GM12878 (cell line): ENCODE data around the gene MYO1E. TPM values are rescaled to one million over a fixed set of nuclear protein-coding genes. Genes with fewer than 3 reads are reported as not detected.

Experiments
- CBFB ChIP-seq: IDR thresholded peaks from 2 replicates; pipeline ENCODE4 v1.6.1; 2016; ENCODE audit warnings: antibody characterized with exemption, low read depth
- CHD1 ChIP-seq: IDR thresholded peaks from 2 replicates; pipeline ENCODE4 v1.6.1; 2012; ENCODE audit warnings: low read depth, low read length, improper control_type of control experiment
- CHD4 ChIP-seq: fragments of 200-600 bp; sonication (generic); IDR thresholded peaks from 2 replicates; pipeline ENCODE4 v1.6.1; 2016; ENCODE audit warnings: mild to moderate bottlenecking
- DPF2 ChIP-seq: fragments of 450-650 bp; IDR thresholded peaks from 2 replicates; pipeline ENCODE4 v1.6.1; 2017; ENCODE audit warnings: mild to moderate bottlenecking
- E2F8 ChIP-seq: fragments of 450-650 bp; IDR thresholded peaks from 2 replicates; pipeline ENCODE4 v1.6.1; 2018; ENCODE audit warnings: mild to moderate bottlenecking, low read depth, moderate library complexity; ENCODE audit not compliant: partially characterized antibody
- ETV6 ChIP-seq, 2 experiments: fragments of 450-650 bp in 1 of 2; IDR thresholded peaks in 1 of 2; conservative IDR thresholded peaks in 1 of 2; 2 replicates each; pipeline ENCODE4 v1.6.1; 2014; ENCODE audit warnings: antibody characterized with exemption in 1 of 2, borderline replicate concordance in 1 of 2, low read depth in 1 of 2, mild to moderate bottlenecking in 1 of 2, moderate library complexity in 1 of 2
- HCFC1 ChIP-seq: fragments of 150-350 bp; IDR thresholded peaks from 2 replicates; pipeline ENCODE4 v1.6.1; 2014; ENCODE audit warnings: low read length
- IKZF1 ChIP-seq: fragments of 450-650 bp; conservative IDR thresholded peaks from 2 replicates; pipeline ENCODE4 v1.6.1; 2017; ENCODE audit warnings: antibody characterized with exemption, mild to moderate bottlenecking
- MEF2B ChIP-seq: fragments of 450-650 bp; IDR thresholded peaks from 2 replicates; pipeline ENCODE4 v1.6.1; 2018; ENCODE audit warnings: mild to moderate bottlenecking, moderate library complexity; ENCODE audit not compliant: partially characterized antibody, poor library complexity, severe bottlenecking
- NR2C2 ChIP-seq: IDR thresholded peaks from 2 replicates; pipeline ENCODE4 v1.6.1; 2011; ENCODE audit warnings: borderline replicate concordance, low read depth; ENCODE audit not compliant: control insufficient read depth, insufficient read length
- PAX5 ChIP-seq: IDR thresholded peaks from 2 replicates; pipeline ENCODE4 v1.6.1; 2011; ENCODE audit warnings: low read depth, low read length, borderline replicate concordance
- PAX8 ChIP-seq: fragments of 450-650 bp; IDR thresholded peaks from 2 replicates; pipeline ENCODE4 v1.6.1; 2017; ENCODE audit warnings: mild to moderate bottlenecking, moderate library complexity
- SMAD1 ChIP-seq: fragments of 450-650 bp; IDR thresholded peaks from 2 replicates; pipeline ENCODE4 v1.6.1; 2018; ENCODE audit warnings: mild to moderate bottlenecking, low read depth; ENCODE audit not compliant: partially characterized antibody
- SMC3 ChIP-seq: IDR thresholded peaks from 2 replicates; pipeline ENCODE4 v1.6.1; 2011; ENCODE audit warnings: low read length, improper control_type of control experiment, borderline replicate concordance
- SP1 ChIP-seq: IDR thresholded peaks from one replicate; pipeline ENCODE4 v1.6.1; 2011; ENCODE audit warnings: low read depth, low read length
- SUZ12 ChIP-seq: fragments of 200-600 bp; sonication (generic); IDR thresholded peaks from one replicate; pipeline ENCODE4 v1.6.1; 2018; ENCODE audit warnings: antibody characterized with exemption, mild to moderate bottlenecking; ENCODE audit not compliant: unreplicated experiment
- TARDBP ChIP-seq: IDR thresholded peaks from 2 replicates; pipeline ENCODE4 v1.6.1; 2016; ENCODE audit warnings: borderline replicate concordance
- TCF12 ChIP-seq: IDR thresholded peaks from 2 replicates; pipeline ENCODE4 v1.6.1; 2011; ENCODE audit warnings: low read depth, mild to moderate bottlenecking, low read length
- ZNF384 ChIP-seq: IDR thresholded peaks from 2 replicates; pipeline ENCODE4 v1.6.1; 2012; ENCODE audit warnings: low read depth, mild to moderate bottlenecking, low read length, improper control_type of control experiment, borderline replicate concordance
- ZNF622 ChIP-seq: fragments of 450-650 bp; IDR thresholded peaks from 2 replicates; pipeline ENCODE4 v1.6.1; 2017; ENCODE audit warnings: mild to moderate bottlenecking, inconsistent platforms
- polyA plus RNA-seq, 11 experiments: library from polyadenylated mRNA; depleted of rRNA in 4 of 11; unstranded in 6 of 11; stranded (reverse) in 5 of 11; fragments of >200 nt; fragmentation: Nextera tagmentation in 4 of 11; fragmentation: Illumina TruSeq in 1 of 11; extraction: Ambion mirVana in 4 of 11; extraction: Trizol in 1 of 11; gene quantifications; 1 replicate in 1 of 11; 2 replicates in 10 of 11; pipeline versions ENCODE4 v1.2.1 to v1.2.3, GENCODE V29; 2011 to 2016; ENCODE audit warnings: inconsistent platforms in 2 of 11, missing spikeins in 2 of 11, low read depth in 1 of 11
- total RNA-seq, 4 experiments: library from RNA; depleted of rRNA in 3 of 4; stranded (reverse); fragments of >200 nt in 3 of 4; fragmentation: Illumina TruSeq in 1 of 4; extraction: Trizol in 1 of 4; gene quantifications; 2 replicates each; pipeline versions ENCODE4 v1.2.1 to v1.2.3, GENCODE V29; 2013 to 2021
- TF ChIP-seq, protein P1 (sequence below): fragments of 450-650 bp; IDR thresholded peaks from 2 replicates; pipeline ENCODE4 v1.6.1; 2016; ENCODE audit warnings: mild to moderate bottlenecking
- TF ChIP-seq, protein P2 (sequence below): fragments of 450-650 bp; IDR thresholded peaks from 2 replicates; pipeline ENCODE4 v1.6.1; 2017; ENCODE audit warnings: mild to moderate bottlenecking, moderate library complexity
- TF ChIP-seq, protein P3 (sequence below): IDR thresholded peaks from 2 replicates; pipeline ENCODE4 v1.6.1; 2012; ENCODE audit warnings: low read depth, low read length, improper control_type of control experiment

Gene MYO1E
- total and polyA plus RNA-seq, 10 of the 15 experiments (the other 5 are each of a cell fraction or from before 2014, with no cell fraction given), result 10.3 to 266 (median 64.9) TPM

GRCh38 chr15:59304034-59304795 is 68.5 kb downstream of the MYO1E start (continued):
- TF ChIP-seq E2F8 (no peak), CBFB (no peak), MEF2B (peak; percentile 20), PAX8 (no peak), SMAD1 (peak; percentile 6), HCFC1 (no peak), PAX5 (0 out of 2 replicates have a peak, but pooled peaks have one; percentile 38), TCF12 (no peak), CHD1 (no peak), NR2C2 (no peak), SP1 (no peak), ETV6 (conservative IDR thresholded peaks at IDR 0.05 in 1 of 2, IDR thresholded peaks at IDR 0.05 in 1 of 2; ENCODE audit: borderline replicate concordance in 1 of 2, low read depth in 1 of 2) (no peak; a peak in 1 of 4 replicates), DPF2 (0 out of 2 replicates have a peak, but pooled peaks have one; percentile 39), CHD4 (no peak), ZNF384 (no peak), TARDBP (no peak), SUZ12 (no peak), ZNF622 (no peak), IKZF1 (peak; percentile 60; the same call in 1 of the 2 replicates), SMC3 (no peak)
- TF ChIP-seq, protein P1, sequence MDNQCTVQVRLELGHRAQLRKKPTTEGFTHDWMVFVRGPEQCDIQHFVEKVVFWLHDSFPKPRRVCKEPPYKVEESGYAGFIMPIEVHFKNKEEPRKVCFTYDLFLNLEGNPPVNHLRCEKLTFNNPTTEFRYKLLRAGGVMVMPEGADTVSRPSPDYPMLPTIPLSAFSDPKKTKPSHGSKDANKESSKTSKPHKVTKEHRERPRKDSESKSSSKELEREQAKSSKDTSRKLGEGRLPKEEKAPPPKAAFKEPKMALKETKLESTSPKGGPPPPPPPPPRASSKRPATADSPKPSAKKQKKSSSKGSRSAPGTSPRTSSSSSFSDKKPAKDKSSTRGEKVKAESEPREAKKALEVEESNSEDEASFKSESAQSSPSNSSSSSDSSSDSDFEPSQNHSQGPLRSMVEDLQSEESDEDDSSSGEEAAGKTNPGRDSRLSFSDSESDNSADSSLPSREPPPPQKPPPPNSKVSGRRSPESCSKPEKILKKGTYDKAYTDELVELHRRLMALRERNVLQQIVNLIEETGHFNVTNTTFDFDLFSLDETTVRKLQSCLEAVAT, result no peak
- TF ChIP-seq, protein P2, sequence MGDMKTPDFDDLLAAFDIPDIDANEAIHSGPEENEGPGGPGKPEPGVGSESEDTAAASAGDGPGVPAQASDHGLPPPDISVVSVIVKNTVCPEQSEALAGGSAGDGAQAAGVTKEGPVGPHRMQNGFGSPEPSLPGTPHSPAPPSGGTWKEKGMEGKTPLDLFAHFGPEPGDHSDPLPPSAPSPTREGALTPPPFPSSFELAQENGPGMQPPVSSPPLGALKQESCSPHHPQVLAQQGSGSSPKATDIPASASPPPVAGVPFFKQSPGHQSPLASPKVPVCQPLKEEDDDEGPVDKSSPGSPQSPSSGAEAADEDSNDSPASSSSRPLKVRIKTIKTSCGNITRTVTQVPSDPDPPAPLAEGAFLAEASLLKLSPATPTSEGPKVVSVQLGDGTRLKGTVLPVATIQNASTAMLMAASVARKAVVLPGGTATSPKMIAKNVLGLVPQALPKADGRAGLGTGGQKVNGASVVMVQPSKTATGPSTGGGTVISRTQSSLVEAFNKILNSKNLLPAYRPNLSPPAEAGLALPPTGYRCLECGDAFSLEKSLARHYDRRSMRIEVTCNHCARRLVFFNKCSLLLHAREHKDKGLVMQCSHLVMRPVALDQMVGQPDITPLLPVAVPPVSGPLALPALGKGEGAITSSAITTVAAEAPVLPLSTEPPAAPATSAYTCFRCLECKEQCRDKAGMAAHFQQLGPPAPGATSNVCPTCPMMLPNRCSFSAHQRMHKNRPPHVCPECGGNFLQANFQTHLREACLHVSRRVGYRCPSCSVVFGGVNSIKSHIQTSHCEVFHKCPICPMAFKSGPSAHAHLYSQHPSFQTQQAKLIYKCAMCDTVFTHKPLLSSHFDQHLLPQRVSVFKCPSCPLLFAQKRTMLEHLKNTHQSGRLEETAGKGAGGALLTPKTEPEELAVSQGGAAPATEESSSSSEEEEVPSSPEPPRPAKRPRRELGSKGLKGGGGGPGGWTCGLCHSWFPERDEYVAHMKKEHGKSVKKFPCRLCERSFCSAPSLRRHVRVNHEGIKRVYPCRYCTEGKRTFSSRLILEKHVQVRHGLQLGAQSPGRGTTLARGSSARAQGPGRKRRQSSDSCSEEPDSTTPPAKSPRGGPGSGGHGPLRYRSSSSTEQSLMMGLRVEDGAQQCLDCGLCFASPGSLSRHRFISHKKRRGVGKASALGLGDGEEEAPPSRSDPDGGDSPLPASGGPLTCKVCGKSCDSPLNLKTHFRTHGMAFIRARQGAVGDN, result no peak; the same call in 1 of the 2 replicates
- TF ChIP-seq, protein P3, sequence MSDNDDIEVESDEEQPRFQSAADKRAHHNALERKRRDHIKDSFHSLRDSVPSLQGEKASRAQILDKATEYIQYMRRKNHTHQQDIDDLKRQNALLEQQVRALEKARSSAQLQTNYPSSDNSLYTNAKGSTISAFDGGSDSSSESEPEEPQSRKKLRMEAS, result no peak
